BLaER1 treated with 17β-estradiol and CSF1 and Interleukin-3, amounts not matched to agents 10 nM and 100 nM (cell line): ENCODE data around the gene KRTAP4-7.
"Not testable (repeated sequence)": the region's sequence is repeated elsewhere in the genome, so short reads cannot be mapped to it uniquely, and the experiment has no call there.

Experiments
- H3K27ac ChIP-seq, 11 experiments: shearing (Covaris generic); formaldehyde crosslinking; 2 replicates each; pipeline ENCODE4 v1.8.1; 2022
- H3K27me3 ChIP-seq, 11 experiments: shearing (Covaris generic); formaldehyde crosslinking; 2 replicates each; pipeline ENCODE4 v1.8.1; 2022
- H3K36me3 ChIP-seq, 11 experiments: shearing (Covaris generic); formaldehyde crosslinking; 2 replicates each; pipeline ENCODE4 v1.8.1; 2022
- H3K4me1 ChIP-seq, 10 experiments: shearing (Covaris generic); formaldehyde crosslinking; 2 replicates each; pipeline ENCODE4 v1.8.1; 2022
- H3K4me2 ChIP-seq, 11 experiments: shearing (Covaris generic); formaldehyde crosslinking; 2 replicates each; pipeline ENCODE4 v1.8.1; 2022
- H3K4me3 ChIP-seq, 10 experiments: shearing (Covaris generic); formaldehyde crosslinking; 2 replicates each; pipeline ENCODE4 v1.8.1; 2022
- H3K9ac ChIP-seq, 11 experiments: shearing (Covaris generic); formaldehyde crosslinking; 2 replicates each; pipeline ENCODE4 v1.8.1; 2022
- H3K9me3 ChIP-seq, 11 experiments: shearing (Covaris generic); formaldehyde crosslinking; replicated peaks in 1 of 11; 2 replicates each; pipeline ENCODE4 v1.8.1; 2022
- H4K20me1 ChIP-seq, 11 experiments: shearing (Covaris generic); formaldehyde crosslinking; 2 replicates each; pipeline ENCODE4 v1.8.1; 2022
- Cebpa-rat ChIP-seq, 11 experiments: shearing (Covaris generic); IDR thresholded peaks; 2 replicates each; pipeline ENCODE4 v1.8.1; 2022

KRTAP4-7 gene

DNA sequence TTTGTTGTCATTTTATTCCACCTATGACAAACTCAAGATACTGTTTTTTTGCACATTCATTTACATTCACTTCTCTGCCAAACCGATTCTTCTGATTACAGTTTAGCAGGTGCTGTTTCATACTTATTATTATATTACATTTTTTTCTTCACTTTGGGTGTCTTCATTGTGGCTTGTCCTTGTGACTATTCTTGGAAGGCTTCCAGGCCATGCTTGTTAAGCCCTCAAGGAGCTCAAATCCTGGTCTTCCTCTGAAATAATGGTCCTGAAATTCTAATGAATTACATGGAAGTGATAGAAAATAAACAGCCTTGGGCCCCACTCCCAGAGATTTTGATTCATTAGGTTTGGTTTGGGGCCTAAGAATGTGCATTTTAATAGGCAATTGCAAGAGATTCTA lies 19.6 kb upstream of the KRTAP4-7 start:
- Histone ChIP-seq H3K27ac (no peak overlapping the region), H3K27me3 (no peaks in the 10 kb centered on the region), H3K4me2 (no peak overlapping the region), H4K20me1 (no peaks in the 10 kb centered on the region), H3K9me3 (no peaks in the 10 kb centered on the region), H3K4me3 (no peak overlapping the region), H3K4me1 (no peaks in the 10 kb centered on the region), H3K36me3 (no peaks in the 10 kb centered on the region), H3K9ac (no peak overlapping the region)
- TF ChIP-seq Cebpa-rat (IDR thresholded peaks at IDR 0.05), result no peak

- not testable (repeated sequence) for H3K4me1 ChIP-seq, H3K36me3 ChIP-seq, H3K27ac ChIP-seq, H3K27me3 ChIP-seq, H4K20me1 ChIP-seq, H3K9me3 ChIP-seq, H3K9ac ChIP-seq, H3K4me3 ChIP-seq, H3K4me2 ChIP-seq
Observed at GRCh38 chr17:41065016-41065689, 18.8 kb upstream of the KRTAP4-7 start.

- Histone ChIP-seq H3K27ac (no peak within 1 kb of the TSS), H3K27me3 (no peaks in the 10 kb centered on the region)
Observed at GRCh38 chr17:41065829-41066624, 17.9 kb upstream of the KRTAP4-7 start, which contains the start of gene KRTAP2-4. Gene KRTAP2-4, minus strand, starts transcription at chr17:41065879. Its CDS starts 34 bp downstream, at chr17:41065845.

DNA sequence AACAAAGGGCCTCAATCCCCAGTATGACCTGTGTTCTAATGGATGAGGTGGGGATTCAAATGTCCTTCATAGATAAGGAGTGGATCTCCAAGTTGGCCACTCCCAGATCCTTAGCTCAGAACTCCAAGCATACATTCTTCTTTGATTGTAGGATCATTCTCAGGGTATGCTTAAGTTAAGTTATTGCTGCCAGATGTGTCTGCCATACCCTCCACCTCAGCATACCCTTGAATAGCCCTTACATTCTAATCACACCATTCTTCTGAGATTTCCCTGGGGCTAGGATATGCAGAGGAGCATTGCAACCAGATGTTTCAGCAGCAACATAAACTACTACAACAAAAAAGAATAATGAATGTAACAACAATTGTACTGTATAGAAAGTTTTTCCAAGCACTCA lies 16.7 kb upstream of the KRTAP4-7 start:
- H3K4me1 ChIP-seq, result no peaks in the 10 kb centered on the region
- TF ChIP-seq Cebpa-rat (IDR thresholded peaks at IDR 0.05), result no peak
- no peak overlapping the region for H3K27ac ChIP-seq
- H3K4me3 ChIP-seq, result no peak overlapping the region
- H3K9ac ChIP-seq, result no peak overlapping the region
- no peaks in the 10 kb centered on the region for H3K27me3 ChIP-seq
- H4K20me1 ChIP-seq, result no peaks in the 10 kb centered on the region
- H3K36me3 ChIP-seq, result no peaks in the 10 kb centered on the region
- H3K4me2 ChIP-seq, result no peak overlapping the region
- H3K9me3 ChIP-seq, result no peaks in the 10 kb centered on the region

More at GRCh38 chr17:41065829-41066624, 17.9 kb upstream of the KRTAP4-7 start, which contains the start of gene KRTAP2-4:
- TF ChIP-seq Cebpa-rat (IDR thresholded peaks at IDR 0.05), result peak in 1 of 11 experiments; percentile 21; a peak in 1 of 22 replicates
- Histone ChIP-seq H3K36me3 (no peaks in the 10 kb centered on the region), H3K4me2 (no peak within 1 kb of the TSS), H3K4me1 (no peaks in the 10 kb centered on the region), H3K4me3 (no peak within 1 kb of the TSS), H3K9ac (no peak within 1 kb of the TSS), H3K9me3 (no peaks in the 10 kb centered on the region), H4K20me1 (no peaks in the 10 kb centered on the region)

DNA sequence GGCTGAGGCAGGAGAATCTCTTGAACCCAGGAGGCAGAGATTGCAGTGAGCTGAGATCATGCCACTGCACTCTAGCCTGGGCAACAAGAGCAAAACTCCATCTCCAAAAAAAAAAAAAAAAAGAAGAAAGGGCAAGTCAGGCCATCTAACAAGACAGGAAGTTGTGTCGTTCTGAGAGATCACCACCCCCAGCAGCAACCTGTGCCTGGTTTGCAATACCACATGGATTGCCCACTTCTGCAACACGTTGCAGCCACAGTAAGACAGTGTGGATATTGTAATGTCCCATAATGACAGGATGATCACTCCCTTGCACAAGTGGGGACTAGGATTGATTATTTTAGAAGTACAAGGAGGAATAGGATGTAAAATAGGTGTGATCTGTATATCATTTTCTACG lies 14.9 kb upstream of the KRTAP4-7 start:
- Histone ChIP-seq H3K4me3 (no peak overlapping the region), H3K27me3 (no peaks in the 10 kb centered on the region), H3K9me3 (no peaks in the 10 kb centered on the region), H3K4me2 (no peak overlapping the region; a peak in 1 of 22 replicates), H3K4me1 (no peaks in the 10 kb centered on the region), H3K9ac (no peak overlapping the region), H3K27ac (no peak overlapping the region), H3K36me3 (no peaks in the 10 kb centered on the region), H4K20me1 (no peaks in the 10 kb centered on the region)
- TF ChIP-seq Cebpa-rat (IDR thresholded peaks at IDR 0.05), result no peak

DNA sequence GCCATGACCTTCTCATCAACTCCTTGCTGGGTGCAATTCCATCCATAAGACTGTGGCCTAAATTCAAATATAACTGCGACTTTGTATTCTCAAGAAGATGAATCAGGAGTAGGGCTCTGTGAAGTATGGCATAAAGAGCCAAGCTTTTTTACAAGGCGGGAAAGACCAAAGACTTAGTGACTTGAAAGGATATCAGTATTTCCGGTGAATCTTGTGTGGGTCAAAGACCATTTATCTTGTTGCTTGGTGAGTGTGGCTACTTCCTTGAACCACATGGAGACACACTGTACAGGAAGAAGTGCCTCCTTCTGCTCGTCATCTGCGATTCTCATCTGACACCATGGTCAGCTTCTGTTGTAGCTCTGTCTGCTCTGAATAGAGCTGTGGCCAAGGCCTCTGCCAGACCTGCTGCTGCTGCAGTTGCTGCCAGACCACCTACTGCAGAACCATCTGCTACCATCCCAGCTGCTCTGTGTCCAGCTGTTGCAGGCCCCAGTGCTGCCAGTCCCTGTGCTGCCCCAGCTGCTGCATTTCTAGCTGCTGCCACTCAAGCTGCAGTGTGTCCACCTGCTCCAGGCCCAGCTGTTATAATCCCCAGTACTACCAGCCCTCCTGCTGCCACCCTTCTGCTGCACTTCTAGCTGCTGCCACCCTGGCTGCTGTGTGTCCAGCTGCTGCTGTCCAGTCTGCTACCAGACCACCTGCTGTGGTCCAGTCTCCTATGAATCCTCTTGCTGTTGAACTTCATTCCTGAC lies 12.2 kb upstream of the KRTAP4-7 start:
- H3K36me3 ChIP-seq, result no peaks in the 10 kb centered on the region
- H3K27ac ChIP-seq, result no peak overlapping the region
- no peaks in the 10 kb centered on the region for H4K20me1 ChIP-seq
- no peak overlapping the region for H3K9ac ChIP-seq
- H3K4me1 ChIP-seq, result no peaks in the 10 kb centered on the region
- H3K9me3 ChIP-seq, result peaks cover 0 to 4% (median 0%) of the 10 kb centered on the region in 11 experiments; a peak in 2 of 22 replicates
- no peak overlapping the region for H3K4me3 ChIP-seq
- H3K27me3 ChIP-seq, result no peaks in the 10 kb centered on the region
- no peak for TF ChIP-seq Cebpa-rat (IDR thresholded peaks at IDR 0.05)
- H3K4me2 ChIP-seq, result no peak overlapping the region

- H3K4me2 ChIP-seq, result no peak overlapping the region
- no peaks in the 10 kb centered on the region for H3K4me1 ChIP-seq
- H3K27me3 ChIP-seq, result no peaks in the 10 kb centered on the region
- peaks cover 0 to 10% (median 0%) of the 10 kb centered on the region in 11 experiments; a peak in 2 of 22 replicates for H3K9me3 ChIP-seq
- no peak overlapping the region for H3K9ac ChIP-seq
- no peak for TF ChIP-seq Cebpa-rat (IDR thresholded peaks at IDR 0.05)
- H3K4me3 ChIP-seq, result no peak overlapping the region
- H3K36me3 ChIP-seq, result no peaks in the 10 kb centered on the region
- H3K27ac ChIP-seq, result no peak overlapping the region
- no peaks in the 10 kb centered on the region for H4K20me1 ChIP-seq
Observed at GRCh38 chr17:41073676-41074075, 10.3 kb upstream of the KRTAP4-7 start.

DNA sequence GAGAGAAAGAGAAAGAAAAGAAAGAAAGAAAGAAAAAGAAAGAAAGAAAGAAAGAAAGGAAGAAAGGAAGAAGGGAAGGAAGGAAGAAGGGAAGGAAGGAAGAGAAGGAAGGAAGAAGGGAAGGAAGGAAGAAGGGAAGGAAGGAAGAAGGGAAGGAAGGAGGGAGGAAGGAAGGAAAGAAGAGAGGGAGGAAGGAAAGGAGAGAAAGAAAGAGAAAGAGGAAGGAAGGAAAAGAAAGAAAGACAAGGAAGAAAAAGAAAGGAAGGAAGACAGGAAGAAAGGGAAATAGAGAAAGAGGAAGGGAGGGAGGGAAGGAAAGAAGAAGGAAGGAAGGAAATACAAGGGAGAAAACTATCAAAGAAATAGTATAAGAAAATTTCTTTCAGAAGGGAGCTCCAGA lies 7.2 kb upstream of the KRTAP4-7 start:
- Histone ChIP-seq H3K27ac (no peak overlapping the region), H3K9ac (no peak overlapping the region), H3K4me3 (no peak overlapping the region), H3K4me1 (no peaks in the 10 kb centered on the region), H3K4me2 (no peak overlapping the region), H3K36me3 (no peaks in the 10 kb centered on the region), H3K9me3 (peaks cover 0 to 10% (median 0%) of the 10 kb centered on the region in 11 experiments; a peak in 2 of 22 replicates), H3K27me3 (no peaks in the 10 kb centered on the region), H4K20me1 (no peaks in the 10 kb centered on the region)
- no peak for TF ChIP-seq Cebpa-rat (IDR thresholded peaks at IDR 0.05)

GRCh38 chr17:41082626-41083025 lies 1.3 kb upstream of the KRTAP4-7 start:
- H3K27me3 ChIP-seq, result no peaks in the 10 kb centered on the region
- no peaks in the 10 kb centered on the region for H3K4me1 ChIP-seq
- TF ChIP-seq Cebpa-rat (IDR thresholded peaks at IDR 0.05), result no peak
- H3K9ac ChIP-seq, result no peak overlapping the region
- H3K4me2 ChIP-seq, result no peak overlapping the region
- H3K36me3 ChIP-seq, result no peaks in the 10 kb centered on the region
- no peaks in the 10 kb centered on the region for H3K9me3 ChIP-seq
- H4K20me1 ChIP-seq, result no peaks in the 10 kb centered on the region
- no peak overlapping the region for H3K4me3 ChIP-seq
- H3K27ac ChIP-seq, result no peak overlapping the region

GRCh38 chr17:41083427-41083826 lies 523 bp upstream of the KRTAP4-7 start:
- H3K4me2 ChIP-seq, H3K9ac ChIP-seq, H4K20me1 ChIP-seq, H3K4me3 ChIP-seq, H3K27me3 ChIP-seq, H3K36me3 ChIP-seq, H3K27ac ChIP-seq, H3K9me3 ChIP-seq, H3K4me1 ChIP-seq: not testable (repeated sequence)

GRCh38 chr17:41088760-41089352 lies 4.9 kb downstream of the KRTAP4-7 start:
- H3K36me3 ChIP-seq, H3K4me2 ChIP-seq, H3K9ac ChIP-seq, H3K4me1 ChIP-seq, H3K27me3 ChIP-seq, H4K20me1 ChIP-seq, H3K27ac ChIP-seq, H3K4me3 ChIP-seq: not testable (repeated sequence)
- H3K9me3 ChIP-seq, result peaks cover 14 to 29% (median 24%) of the 10 kb centered on the region in 11 experiments
